ENCODE data around the gene HNRNPUL2. TPM values are rescaled to one million over a fixed set of nuclear protein-coding genes. Genes with fewer than 3 reads are reported as not detected.
"Not testable (repeated sequence)": the region's sequence is repeated elsewhere in the genome, so short reads cannot be mapped to it uniquely, and the experiment has no call there.

Gene HNRNPUL2
- total RNA-seq, 1 experiment from 2014 or later, result 14.4 TPM

DNA sequence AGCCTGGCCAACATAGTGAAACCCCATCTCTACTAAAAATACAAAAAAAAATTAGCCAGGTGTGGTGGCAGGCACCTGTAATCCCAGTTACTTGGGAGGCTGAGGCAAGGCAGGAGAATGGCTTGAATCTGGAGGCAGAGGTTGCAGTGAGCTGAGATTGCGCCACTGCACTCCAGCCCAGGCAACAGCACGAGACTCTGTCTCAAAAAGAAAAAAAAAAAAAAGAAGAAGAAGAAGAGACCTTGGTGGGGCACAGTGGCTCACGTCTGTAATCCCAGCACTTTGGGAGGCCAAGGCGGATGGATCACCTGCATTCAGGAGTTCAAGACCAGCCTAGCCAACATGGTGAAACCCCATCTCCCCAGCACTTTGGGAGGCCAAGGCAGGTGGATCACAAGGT, 23.3 kb downstream of the HNRNPUL2 start:
- DNase-seq (ENCODE audit: low read depth), result not testable (repeated sequence)

GRCh38 chr11:62702246-62702645, 25.0 kb downstream of the HNRNPUL2 start:
- no peak for DNase-seq (ENCODE audit: low read depth)

GRCh38 chr11:62694455-62695167, 32.6 kb downstream of the HNRNPUL2 start:
- DNase-seq (ENCODE audit: low read depth), result peak; percentile 84

DNA sequence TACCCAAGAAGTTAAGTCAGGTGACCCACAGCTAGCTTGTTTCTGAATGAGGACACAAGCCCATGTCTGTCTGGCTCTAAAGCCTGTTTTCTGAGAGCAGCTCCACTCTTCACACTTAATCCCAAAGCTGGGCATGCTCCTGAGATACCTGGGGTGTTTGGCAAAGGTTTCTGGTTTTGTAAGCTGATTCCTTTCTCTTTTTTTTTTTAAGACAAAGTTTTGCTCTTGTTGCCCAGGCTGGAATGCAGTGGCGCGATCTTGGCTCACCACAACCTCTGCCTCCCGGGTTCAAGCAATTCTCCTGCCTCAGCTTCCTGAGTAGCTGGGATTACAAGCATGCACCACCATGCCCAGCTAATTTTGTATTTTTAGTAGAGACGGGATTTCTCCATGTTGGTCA, 33.6 kb downstream of the HNRNPUL2 start:
- DNase-seq (ENCODE audit: low read depth), result not testable (repeated sequence)

- peak; percentile 100 for DNase-seq (ENCODE audit: low read depth)
These were observed 37.7 kb downstream of the HNRNPUL2 start, which contains the start of gene LRRN4CL for GRCh38 chr11:62689421-62690183. TSS of gene LRRN4CL (minus strand) at chr11:62689530. CDS start at chr11:62688508, 1,022 bp downstream.

- no peak for DNase-seq (ENCODE audit: low read depth)
These were observed 38.8 kb downstream of the HNRNPUL2 start for GRCh38 chr11:62688491-62688890.

- no peak for DNase-seq (ENCODE audit: low read depth)
These were observed 39.5 kb downstream of the HNRNPUL2 start for GRCh38 chr11:62687508-62688396.

DNA sequence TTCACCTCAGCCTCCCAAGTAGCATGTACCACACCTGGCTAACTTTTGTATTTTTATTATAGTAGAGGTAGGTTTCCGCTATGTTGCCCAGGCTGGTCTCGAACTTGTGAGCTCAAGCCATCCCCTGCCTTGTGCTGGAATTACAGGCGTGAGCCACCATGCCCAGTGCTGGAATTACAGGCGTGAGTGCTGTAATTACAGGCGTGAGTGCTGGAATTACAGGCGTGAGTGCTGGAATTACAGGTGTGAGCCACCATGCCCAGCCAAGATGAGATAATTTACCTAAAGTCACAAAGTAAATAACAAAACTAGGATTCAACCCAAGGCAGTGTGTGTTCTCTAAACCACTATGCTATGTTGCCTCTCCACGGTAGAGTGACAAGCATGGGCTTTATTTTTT, 44.7 kb downstream of the HNRNPUL2 start:
- no peak for DNase-seq (ENCODE audit: low read depth)

GRCh38 chr11:62680825-62681240, 46.4 kb downstream of the HNRNPUL2 start:
- DNase-seq (ENCODE audit: low read depth), result peak; percentile 87

- DNase-seq (ENCODE audit: low read depth), result peak; percentile 91
These were observed 48.2 kb downstream of the HNRNPUL2 start, which contains the start of gene UBXN1 for GRCh38 chr11:62678770-62679696. TSS of gene UBXN1 (minus strand) at chr11:62679073. CDS start at chr11:62678923, 150 bp downstream.

GRCh38 chr11:62678433-62678769, 48.9 kb downstream of the HNRNPUL2 start:
- no peak for DNase-seq (ENCODE audit: low read depth)

DNA sequence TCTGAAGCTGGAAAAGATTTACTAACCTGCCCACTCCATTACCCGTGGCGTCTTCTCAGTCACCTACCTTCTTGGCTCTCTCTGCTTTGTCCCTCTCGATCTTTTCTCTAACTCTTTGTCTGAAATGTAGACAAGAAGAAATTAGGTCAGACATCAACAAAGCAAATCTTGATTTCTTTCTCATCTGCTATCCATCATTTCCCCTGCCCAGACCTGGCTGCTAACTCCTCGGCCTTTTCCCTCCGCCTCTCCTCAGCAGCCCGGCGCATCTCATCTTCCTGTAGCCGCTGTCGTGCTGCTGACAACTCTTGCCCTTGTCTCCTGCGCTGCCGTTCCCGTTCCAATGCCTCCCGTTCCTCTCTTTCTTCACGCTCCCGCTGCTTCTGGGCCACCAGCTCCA, 49.5 kb downstream of the HNRNPUL2 start:
- DNase-seq (ENCODE audit: low read depth), result no peak

- no peak for DNase-seq (ENCODE audit: low read depth)
These were observed 50.1 kb downstream of the HNRNPUL2 start for GRCh38 chr11:62677156-62677555.

- no peak for DNase-seq (ENCODE audit: low read depth)
These were observed 50.6 kb downstream of the HNRNPUL2 start for GRCh38 chr11:62676698-62677097.

- not testable (repeated sequence) for DNase-seq (ENCODE audit: low read depth)
These were observed 51.8 kb downstream of the HNRNPUL2 start for GRCh38 chr11:62675415-62675814.

DNA sequence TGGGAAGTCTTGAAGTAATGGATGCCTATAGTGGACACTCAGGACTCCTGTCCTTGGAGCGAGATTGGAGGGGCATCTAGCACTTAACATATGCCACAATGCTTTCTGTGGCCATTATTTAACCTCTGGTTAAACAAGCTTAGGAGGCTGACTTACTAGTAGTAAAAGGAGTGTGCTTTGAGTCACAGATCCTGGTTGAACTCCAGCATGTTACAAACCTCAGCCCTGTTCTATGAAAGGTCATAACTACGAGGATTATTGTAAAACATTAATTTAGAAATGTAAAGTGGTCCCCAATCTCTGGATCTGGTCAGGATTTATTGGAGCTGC, 54.1 kb downstream of the HNRNPUL2 start:
- no peak for DNase-seq (ENCODE audit: low read depth)

GRCh38 chr11:62671608-62672389, 55.5 kb downstream of the HNRNPUL2 start, which contains the start of the genes LBHD1 and UQCC3:
TSS of gene LBHD1 (minus strand) at chr11:62672267. CDS start at chr11:62670031, 2,236 bp downstream.
TSS of gene UQCC3 (plus strand) at chr11:62671673. CDS start at chr11:62671746, 73 bp downstream.
- peak; percentile 88 for DNase-seq (ENCODE audit: low read depth)

DNA sequence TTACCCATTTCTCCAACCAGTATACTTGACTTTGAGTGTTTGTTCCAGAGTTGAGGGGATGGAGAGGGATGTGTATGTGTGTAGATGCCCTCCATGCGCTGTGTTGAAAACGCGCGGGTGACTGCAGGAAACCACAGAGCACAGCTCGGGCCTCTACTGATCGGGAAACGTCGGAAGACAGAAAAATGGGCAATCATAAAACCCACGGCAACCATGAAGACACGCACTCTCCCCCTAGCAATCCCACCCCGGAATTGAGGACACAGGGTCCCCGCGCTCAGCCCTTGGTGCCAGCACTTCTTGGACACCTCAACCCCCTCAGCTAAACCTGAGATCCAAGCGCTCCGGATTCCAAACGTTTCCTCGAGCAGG, 56.0 kb downstream of the HNRNPUL2 start:
- no peak for DNase-seq (ENCODE audit: low read depth)

GRCh38 chr11:62669420-62670161, 57.7 kb downstream of the HNRNPUL2 start:
- no peak for DNase-seq (ENCODE audit: low read depth)

Data from LHCN-M2 (cell line).